Left lobe of liver (tissue), 2 donors: ENCODE data around the gene CDH2. TPM values are rescaled to one million over a fixed set of nuclear protein-coding genes. Genes with fewer than 3 reads are reported as not detected.

ENCODE experiments used
- ATAC-seq: fragments of 200-7000 bp; cut with Tn5 transposase; one replicate; pipeline ENCODE4 v1.9.1; 2020; ENCODE audit warnings: mild to moderate bottlenecking, moderate library complexity
- DNase-seq: peaks from one replicate; pipeline ENCODE4 v3.0.0-alpha.2; 2020; ENCODE audit warnings: low spot score
- total RNA-seq: library from RNA; stranded (reverse); gene quantifications from one replicate; pipeline ENCODE4 v1.2.1, GENCODE V29; 2021
- donor health status: DM: no; HTN: no; CAD: no; lungs with moderate emphysema.
- donor health status: DM: no; HTN: yes; CAD: no.

CDH2 gene
- 34.2 TPM for total RNA-seq

GRCh38 chr18:28176948-28177827, at the start of gene CDH2:
CDH2 (minus strand) TSS chr18:28177130; CDS start chr18:28177022, 108 bp downstream.
- peak; percentile 82 for DNase-seq
- ATAC-seq: peak; percentile 76

DNA sequence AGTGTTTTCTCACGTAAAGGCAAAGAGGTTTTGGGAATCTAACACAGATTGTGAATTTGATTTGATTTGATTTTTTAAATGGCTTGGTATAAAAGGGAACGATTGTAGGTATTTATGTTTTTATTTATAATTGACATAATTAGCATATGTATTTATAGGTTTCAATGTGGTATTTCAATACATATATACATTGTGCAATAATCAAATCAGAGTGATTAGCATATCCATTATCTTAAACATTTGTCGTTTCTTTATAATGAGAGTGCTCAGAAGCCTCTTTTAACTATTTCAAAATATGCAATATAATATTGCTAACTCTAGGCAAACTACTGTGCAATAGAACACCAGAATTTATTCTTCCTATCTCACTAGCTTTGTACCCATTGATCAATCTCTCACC, 35.1 kb upstream of the CDH2 start:
- no peak for DNase-seq
- ATAC-seq: no peak

DNA sequence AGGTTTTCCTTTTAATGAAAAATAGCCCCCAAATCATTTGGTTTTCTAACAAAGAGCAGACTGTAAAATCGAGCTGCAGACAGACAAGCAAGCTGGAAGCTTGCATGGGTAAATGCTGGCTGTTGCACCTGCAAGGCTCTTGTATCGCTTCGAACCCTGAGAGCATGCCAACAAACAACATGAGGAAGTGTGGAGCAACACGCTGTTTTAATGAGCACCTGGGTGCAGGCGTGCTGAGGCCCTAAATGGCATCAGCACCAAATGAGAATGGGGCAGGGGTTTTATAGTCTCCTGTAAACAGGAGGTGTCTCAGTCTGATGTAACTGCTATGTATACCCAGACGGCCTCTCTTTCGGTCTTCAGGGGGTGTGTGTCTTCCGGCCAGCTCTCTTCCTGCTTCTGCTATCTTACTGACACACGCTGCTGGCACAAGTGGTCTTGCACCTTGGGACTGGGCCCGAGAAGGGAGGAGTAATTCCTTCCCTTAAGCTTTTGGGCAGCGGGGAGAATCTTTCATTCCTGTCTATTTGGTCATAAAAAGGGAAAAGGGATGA, 31.9 kb upstream of the CDH2 start:
- no peak for DNase-seq
- ATAC-seq: no peak

- ATAC-seq: no peak
These were observed 31.3 kb upstream of the CDH2 start for GRCh38 chr18:28208268-28208667.

GRCh38 chr18:28204154-28204553, 27.2 kb upstream of the CDH2 start:
- DNase-seq (no peak), ATAC-seq (no peak)

More at GRCh38 chr18:28208268-28208667, 31.3 kb upstream of the CDH2 start:
- no peak for DNase-seq

GRCh38 chr18:28201056-28201455, 24.1 kb upstream of the CDH2 start:
- no peak for DNase-seq
- ATAC-seq: no peak

GRCh38 chr18:28198620-28199019, 21.7 kb upstream of the CDH2 start:
- DNase-seq (no peak), ATAC-seq (no peak)

DNA sequence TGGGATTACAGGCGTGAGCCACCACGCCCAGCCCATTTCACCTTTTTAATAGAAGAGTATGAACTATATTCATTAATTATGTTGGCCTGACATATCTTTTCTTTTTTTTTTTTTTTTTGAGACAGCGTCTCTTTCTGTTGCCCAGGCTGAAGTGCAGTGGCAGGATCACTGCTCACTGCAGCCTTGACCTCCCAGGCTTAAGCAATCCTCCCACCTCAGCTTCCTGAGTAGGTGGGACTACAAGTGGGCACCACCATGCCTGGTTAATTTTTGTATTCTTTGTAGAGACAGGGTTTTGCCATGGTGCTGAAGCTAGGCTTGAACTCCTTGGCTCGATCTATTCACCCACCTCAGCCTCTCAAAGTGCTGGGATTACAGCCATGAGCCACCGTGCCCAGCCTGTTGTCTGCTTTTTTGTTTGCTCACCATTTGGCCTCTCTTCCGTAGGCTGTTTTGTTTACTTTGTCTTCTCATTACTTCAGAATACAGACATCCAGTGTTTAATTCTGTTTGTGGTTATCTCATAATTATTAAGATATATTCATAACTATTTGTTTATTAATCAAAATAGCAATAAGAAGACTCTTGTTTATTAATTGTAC, 16.3 kb upstream of the CDH2 start:
- ATAC-seq (peak; percentile 87), DNase-seq (no peak)

DNA sequence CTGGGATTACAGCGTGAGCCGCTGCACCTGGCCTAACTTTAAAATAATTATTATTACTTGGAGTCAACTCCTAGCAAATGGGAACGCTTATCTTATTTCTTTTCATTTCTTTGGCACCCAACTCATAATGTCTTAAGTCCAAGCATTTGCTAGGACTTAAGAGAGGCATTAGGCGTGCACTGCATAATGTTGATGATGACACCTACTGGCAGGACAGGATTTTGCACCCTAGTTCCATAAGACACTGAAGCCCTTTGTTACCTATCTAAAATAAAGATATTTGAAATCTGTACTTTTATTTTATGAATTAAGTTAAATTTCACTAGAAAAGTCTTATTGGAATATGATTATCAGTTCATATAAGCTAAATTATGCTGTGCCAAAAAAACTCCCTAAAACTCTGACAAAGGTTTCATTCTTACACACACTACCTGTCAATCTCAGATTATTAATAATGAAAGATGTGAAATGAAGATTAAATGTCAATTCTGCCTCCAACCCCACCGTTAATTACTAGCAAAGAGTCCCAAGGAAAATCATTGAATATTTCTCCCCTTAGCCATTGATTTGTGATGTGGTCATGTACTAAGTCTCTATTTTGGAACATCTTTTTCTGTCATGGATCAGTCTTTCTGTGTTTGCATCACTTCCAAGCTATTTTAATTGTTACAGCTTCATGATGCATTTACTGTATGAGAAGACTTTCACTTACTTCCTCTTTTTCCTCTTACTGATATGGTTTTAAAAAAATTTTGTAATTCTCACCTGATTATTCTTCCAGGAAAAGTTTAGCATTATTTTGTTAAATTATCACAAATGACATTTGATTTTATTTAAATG, 12.7 kb upstream of the CDH2 start:
- ATAC-seq: peak; percentile 93
- peak; percentile 54 for DNase-seq

GRCh38 chr18:28185121-28185520, 8.2 kb upstream of the CDH2 start:
- ATAC-seq: no peak
- no peak for DNase-seq

DNA sequence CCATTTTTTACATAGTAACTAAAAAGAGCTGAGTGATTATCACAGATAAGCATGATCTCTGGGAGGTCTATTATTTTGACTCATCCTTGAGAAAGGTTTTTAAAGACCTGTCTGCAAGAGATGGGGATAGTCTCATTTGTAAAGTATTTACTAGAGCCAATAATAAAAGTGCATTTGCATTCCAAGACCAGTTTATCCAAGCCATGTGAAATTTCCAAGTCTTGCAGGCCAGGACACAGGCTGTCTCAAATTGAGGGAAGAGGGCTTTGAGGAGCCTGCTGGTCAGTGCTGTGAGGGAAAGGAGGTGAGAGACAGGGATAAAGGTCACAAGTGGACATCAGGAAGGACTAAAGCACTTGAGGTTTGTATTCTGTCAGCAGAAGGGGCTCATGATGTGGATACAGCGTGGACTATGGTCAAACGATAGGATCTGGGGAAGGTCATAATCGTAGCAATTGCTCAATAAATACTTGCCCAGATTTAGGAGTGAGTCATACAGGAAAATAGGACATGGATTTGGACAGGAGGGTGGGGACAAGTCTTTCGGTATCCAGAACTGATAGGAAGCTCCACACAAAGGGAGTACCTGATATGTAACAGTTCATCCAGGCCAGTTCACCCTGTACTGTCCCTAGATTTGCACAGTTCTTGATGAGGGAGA, 6.6 kb upstream of the CDH2 start:
- ATAC-seq (peak; percentile 74), DNase-seq (no peak)

DNA sequence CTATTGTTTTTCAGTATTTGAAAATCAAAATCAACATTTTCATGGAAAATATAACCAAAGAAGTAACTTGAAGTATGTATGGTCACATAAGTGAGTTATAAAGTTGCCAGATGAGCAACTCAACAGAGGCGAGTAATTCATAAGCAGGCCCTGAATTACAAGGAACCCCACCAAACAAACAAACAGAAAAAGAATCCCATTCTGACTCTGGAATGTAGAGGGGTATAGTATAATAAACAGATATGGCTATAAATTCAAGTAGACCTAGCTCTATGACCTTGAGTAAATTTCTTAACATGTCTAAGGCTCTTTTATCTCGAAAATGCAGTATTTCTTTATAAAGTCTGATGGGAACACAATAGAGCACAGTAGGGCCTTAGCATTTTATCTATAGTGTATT, 4.7 kb upstream of the CDH2 start:
- no peak for DNase-seq
- ATAC-seq: no peak

- ATAC-seq (no peak), DNase-seq (no peak)
These were observed 1.8 kb upstream of the CDH2 start for GRCh38 chr18:28178720-28179119.

DNA sequence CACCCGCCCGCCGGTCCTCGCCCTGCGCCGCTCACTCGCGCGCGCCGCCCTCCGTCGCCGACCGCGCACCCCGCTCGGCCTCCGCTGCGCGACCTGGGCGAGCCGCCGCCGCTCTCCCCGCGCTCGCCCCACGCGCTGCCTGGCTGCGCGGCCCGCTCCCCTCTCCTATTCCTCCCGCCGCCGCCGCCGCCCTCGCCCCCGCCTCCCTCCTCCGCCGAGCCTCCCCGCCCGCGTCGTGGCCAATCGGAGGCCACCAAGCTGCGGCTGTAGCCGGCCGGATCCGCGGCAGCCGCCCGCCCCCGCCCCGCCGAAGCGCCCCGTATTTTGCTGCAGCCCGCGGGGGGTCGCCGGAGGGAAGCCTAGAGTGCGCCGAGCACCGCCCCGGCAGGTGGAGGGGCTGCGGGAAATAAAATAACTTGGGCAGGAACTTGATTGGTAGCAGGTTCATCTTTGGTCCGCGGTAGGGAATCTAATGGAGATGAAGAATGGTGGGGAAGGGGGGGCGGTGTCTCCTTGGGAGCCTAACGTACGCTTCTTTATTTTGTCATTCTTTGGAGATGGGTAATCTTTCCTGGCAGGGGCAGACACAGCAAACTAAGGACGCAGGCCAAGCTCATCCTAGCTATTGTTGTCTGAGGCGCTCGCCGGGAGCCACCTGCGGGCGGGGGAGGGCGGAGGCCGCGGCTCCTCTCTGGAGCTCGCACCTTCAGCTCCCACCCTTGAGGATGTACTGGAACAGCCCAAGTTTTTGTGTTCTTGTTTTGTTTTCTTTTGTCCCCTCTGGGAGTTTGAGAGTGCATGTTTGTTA, 1.1 kb upstream of the CDH2 start:
- ATAC-seq: peak; percentile 55
- DNase-seq: peak; percentile 78

- peak; percentile 37 for ATAC-seq
- no peak for DNase-seq
These were observed 307 bp downstream of the CDH2 start for GRCh38 chr18:28176698-28176947.

GRCh38 chr18:28175930-28176697, 816 bp downstream of the CDH2 start:
- peak; percentile 54 for DNase-seq
- ATAC-seq: peak; percentile 24

DNA sequence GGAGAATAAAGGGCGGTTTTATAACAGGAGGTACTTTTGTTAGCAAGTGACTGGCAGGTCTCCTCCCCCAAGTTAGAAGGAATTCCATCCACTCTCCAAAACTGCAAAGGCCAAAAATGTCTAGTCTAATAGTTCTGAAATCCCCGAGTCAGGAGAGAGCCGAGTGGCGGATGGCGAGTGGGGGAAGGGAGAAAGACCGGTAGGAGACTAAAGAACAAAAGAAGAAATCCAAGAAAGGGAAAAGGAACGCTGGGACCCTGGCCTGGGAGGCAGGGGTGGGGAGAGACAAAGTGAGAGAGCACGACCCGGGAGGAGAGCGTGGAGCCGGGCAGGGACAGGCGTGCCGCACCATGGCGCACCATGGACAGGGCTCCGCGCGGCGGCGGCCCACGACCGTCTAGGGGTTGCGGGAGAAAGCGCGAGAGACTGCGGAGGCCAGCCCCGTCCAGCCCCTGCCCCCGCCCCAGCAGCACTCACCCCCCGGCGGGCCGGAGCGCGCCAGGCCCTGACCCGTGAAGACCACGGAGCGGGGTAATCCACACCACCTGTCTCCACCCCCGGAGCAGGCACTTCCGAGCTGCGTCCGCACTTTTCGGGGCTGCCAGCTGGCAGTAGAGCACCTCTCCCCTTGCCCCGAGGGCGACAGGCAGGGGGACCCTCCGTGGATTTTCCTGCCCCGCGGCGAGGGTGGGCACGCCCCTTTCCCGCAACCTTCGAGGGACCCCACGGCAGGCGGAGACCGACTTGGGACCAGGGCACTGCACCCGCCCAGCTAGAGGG, 1.6 kb downstream of the CDH2 start:
- ATAC-seq: peak; percentile 57
- peak; percentile 68 for DNase-seq

GRCh38 chr18:28174181-28174905, 2.6 kb downstream of the CDH2 start:
- ATAC-seq: peak; percentile 10
- DNase-seq: no peak
